ENCODE measurements around the gene OXSR1.

OXSR1 gene

DNA sequence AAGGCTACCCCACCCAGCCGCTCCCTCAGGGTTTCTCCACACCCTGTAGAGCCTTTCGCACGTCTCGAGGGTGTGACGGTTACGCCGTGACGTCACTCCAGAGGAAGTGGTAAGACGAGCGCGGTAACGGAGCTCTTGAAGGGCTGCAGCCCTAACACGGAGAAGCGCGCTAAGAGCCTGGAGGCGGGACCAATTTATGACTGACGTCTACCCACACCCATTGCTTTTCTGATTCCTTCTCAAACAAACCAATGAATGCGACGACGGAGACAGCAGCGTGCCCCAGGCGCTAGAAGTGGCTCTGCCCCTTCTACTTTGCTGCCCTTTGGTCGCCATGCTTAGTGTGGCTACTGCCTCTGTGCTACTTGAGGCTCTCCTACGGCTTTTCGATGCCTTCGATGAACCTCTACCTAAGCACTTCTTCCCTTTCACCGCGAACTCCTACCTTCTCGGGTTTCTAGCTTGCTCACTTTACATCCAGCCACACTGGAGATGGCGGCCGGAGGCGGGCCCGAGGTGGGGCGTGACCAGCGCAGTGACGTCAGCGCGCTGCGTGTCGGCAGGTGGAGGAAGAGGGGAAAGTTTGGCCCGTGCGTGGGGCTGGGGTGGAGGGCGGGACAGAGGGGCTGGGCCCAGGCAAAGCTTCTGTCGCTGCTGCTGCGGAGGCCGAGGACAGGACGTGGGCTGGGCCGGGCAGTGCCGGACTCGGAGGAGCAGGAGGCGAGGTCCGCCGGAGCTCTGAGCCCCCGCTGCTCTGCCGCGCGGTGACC lies at the start of gene OXSR1:
TSS of gene OXSR1 (plus strand) at position 586 of the 770 bp plus-strand sequence. CDS start 340 bp downstream, outside the sequence.
- peak; percentile 93 for DNase-seq (ENCODE audit: low read depth in 2 of 2)

DNA sequence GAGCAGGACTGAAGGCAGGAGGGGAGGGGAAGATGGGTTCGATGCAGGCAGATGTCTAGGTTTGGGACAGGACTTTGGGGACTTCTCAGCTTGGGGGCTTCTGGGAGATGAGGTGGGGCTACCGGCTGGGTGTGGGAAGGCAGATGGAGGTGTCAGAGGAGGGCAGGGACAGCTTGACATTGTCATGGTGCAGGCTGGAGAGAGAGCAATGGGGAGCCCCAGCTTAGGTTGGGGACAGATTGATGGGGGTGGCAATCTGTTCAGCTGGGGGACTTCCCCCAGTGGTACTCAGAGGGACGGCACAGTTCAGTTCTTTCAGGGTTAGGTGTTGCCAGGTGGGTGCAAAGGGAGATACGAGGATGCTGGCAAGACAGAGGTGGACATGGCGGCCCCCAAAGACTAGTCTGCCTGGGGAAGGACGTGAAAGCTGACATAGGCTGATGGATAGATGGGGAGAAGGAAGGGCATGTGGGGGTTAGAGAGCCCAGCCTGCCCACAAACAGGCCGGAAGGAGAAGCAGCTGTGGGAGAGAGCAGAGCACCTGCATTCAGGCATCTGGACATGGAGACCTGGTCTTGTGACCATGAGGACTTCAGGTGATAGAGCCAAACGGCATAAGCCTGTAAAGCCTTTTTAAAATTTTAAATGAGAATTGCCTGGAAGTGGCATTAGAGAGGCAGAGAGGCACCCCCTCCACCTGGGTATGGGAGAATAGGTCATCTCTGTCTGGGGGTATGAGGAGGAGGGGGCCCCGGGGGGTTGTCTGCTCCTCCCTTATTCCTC lies 49.5 kb upstream of the OXSR1 start:
- DNase-seq (ENCODE audit: low read depth in 2 of 2) = no peak

DNA sequence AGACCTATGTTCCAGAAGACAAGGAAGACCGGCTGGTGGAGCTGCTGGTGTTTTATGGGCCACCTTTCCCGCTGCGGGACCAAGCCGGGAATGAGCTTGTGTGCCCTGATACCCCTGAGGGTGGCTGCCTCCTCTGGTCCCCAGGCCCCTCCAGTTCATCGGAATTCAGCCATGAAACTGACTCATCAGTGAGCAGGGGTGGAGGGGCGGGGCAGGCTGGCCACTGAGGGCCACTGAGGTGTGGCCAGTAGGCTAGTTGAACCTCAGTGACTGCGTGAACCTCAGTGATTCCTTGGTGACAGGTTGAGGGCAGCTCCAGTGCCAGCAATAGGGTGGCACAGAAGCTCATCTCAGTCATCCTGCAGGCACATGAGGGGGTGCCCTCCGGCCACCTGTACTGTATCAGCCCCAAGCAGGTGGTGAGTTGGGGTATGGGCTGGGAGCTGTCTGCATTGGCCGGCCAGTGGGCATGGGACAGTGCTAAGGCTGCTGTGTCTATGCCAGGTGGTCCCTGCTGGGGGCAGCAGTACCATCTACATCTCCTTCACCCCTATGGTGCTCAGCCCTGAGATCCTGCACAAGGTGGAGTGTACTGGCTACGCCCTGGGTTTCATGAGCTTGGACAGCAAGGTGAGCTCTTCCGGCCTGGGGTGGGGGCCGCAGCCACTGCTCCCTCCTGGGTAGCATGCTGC lies 48.7 kb upstream of the OXSR1 start:
- no peak for DNase-seq (ENCODE audit: low read depth in 2 of 2)

DNA sequence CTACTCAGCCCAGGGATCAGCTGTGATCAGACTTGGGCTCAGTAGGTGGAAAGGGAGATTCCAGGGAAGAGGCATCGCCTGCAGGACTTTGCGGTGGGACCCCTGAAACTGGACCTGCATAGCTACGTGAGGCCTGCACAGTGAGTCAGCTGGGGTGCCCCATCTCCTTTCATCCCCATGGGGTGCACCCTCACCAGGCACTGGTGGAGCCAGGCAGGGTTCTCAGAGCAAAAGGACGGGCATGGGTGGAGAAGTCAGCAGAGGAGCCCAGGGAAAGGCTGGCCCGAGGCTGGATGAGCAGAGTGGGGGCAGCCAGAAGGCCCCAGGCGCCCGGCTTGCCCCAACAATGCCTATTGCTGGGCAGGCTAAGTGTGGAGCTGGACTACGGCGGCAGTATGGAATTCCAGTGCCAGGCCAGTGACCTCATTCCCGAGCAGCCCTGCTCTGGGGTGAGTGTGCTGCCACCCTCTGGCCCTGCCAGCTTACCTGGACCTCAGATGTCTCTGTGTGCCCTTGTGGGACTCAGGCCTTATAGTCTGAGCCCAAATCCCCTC lies 48.1 kb upstream of the OXSR1 start:
- DNase-seq (ENCODE audit: low read depth in 2 of 2) = no peak

DNA sequence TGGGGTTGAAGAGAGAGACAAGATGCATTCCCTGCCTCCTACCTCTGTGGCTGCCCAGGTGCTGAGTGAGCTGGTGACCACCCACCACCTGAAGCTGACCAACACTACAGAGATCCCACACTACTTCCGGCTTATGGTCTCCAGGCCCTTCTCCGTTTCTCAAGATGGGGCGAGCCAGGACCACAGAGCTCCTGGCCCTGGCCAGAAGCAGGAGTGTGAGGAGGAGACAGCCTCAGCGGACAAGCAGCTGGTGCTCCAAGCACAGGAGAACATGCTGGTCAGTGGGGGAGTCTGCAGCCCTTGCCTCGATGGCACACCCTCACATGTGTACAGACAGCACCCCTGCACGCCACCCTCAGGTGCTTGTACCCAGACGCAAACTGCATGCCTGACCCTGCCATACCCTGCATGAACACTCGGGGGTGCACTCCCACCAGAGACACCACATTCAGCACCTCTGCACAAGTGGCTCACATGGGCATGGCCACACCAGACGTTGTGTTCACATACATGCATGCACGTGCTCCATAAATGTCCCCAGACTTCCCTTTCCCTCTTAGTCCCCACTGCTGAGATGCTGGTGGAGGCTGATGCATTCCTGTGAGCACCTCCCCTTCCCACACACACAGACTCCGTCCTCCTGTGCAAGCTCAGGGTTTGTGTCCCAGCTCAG lies 47.5 kb upstream of the OXSR1 start:
- peak; percentile 59 to 69 for DNase-seq (ENCODE audit: low read depth in 2 of 2)

DNA sequence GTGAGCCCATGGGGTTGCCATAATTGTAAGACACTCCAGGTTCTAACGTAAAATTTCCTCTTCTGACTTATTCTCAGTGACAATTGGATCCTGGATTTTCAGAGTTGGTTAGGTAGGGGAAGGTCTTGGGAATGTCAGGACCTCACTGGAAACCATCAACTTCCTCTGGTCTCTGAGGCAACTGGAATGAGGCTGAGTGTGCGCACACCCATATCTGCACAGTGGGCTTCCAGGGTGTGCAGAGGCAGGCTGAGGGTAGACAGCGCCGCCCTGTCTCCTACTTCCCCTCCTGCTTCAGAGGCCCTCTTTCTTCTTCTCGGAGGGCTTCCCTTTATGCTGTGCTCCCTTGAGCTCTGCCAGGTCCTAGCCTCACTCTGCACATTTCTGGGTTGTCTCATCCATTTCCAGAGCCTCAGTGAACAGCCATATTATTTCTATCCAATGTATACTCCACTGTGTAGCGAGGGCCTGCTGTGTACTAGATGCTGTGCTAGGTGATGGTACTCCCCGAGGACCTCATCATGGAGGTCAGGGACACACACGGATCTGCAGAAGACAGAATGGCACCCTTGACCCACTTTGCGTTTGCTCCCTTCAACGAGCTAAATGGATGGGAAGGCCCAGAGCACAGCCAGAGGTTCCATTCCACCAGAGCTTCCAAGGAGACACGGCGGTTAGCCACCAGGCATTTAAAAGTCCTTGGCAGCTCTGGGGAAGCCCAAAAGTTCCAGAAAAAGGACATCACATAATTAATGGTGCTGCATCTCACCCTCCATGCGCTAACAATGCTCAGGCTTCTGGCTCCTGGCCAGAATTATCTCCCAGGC lies 46.7 kb upstream of the OXSR1 start:
- no peak for DNase-seq (ENCODE audit: low read depth in 2 of 2)

DNA sequence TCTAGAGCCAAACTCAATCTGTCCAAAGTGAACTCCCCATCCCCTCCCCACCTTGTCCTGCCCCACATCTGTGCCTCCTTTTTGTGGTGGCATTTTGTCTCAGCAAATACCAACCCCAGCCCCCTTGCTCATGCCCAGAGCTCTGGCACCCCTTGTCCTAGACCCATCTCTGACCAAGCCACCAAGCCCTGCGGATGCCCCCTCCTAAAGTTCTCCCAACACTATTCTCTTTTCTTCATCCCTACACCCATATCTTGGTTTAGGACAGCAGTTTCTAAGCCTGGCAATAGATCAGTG lies 46.1 kb upstream of the OXSR1 start:
- no peak for DNase-seq (ENCODE audit: low read depth in 2 of 2)

DNA sequence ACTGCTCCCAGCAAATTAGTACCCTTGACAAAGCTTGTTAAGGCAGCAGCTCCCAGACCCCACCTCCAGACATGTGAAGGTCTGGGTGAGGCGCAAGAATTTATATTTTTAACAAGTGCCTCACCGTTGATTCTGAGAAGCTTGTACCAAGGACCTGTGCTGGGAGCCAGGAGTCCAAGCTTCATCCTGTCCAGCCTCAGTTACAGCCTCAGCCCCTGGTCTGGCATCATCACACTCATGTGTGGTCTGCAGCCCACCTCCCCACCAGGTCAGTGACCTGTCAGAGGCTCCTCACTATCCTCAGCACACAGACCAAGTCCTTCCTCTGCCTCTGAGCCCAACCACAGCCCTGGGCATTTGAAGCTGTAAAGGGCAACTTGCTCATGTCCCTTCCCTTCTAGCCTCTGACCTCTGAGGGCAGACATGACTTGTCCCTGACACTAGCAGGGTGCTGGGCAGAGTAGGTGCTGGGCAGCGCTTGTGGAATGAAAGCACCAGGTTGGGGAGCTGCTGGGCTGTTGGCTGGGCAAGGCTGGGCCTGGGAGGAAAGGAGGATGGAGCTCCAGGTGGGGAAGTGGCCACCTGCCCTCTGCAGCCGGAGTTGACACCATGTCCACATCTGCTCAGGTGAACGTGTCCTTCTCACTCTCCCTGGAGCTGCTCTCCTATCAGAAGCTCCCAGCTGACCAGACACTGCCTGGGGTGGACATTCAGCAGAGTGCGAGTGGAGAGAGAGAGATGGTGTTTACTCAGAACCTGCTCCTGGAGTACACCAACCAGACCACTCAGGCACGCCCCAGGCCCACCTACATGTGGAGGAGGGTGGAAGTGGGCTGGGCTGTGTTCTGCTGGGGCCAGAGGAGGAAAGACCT lies 45.3 kb upstream of the OXSR1 start:
- DNase-seq (ENCODE audit: low read depth in 2 of 2) = no peak

DNA sequence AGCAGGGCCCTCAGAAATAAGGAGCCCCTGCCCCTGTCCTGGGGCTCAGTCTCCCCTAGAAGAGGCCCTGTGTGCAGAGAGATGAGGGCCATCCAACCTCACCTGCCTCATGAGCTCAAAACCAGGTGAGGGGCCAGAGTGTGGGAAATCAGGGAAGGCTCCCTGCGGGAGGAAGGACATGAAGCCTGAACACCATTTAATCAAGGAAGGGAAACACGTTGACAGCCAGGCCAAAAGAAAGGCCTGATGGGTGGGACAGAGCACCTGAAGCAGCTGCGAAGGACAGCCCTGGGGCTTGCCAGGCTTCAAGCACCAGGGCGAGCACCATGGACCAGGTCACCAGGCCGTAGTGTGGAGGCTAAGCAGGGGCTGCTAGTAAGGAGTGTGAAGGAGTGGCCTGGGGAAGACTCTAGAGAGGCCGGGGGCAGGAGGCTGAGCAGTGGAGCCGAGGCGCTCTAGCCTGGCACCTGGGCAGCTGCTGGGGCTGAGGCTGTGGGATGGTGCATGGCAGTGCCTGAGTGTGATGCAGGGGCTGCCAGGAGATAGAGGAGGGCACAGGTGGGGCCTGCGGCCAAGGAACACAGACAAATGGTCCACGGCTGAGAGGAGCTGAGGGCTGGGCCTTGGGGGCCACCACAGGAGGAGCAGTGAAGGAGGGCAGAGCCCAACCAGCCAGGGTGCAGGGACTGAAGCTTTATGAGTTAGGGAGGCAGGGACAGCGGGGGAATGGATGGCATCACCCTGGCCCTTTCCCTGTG lies 44.5 kb upstream of the OXSR1 start:
- DNase-seq (ENCODE audit: low read depth in 2 of 2) = no peak

DNA sequence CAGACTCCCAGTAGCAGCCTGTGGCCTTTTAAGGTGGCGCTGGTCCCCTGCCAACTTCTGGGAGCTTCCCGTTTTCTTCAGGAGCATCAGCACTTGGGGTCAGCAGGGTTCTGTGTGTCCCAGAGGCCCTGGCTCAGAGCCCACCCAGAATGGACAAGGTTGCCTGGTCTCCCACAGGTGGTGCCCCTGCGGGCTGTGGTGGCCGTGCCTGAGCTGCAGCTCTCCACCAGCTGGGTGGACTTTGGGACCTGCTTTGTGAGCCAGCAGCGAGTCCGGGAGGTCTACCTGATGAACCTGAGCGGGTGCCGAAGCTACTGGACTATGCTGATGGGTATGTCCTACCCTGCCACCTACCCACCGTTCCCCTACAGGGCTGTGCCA lies 43.9 kb upstream of the OXSR1 start:
- no peak for DNase-seq (ENCODE audit: low read depth in 2 of 2)

DNA sequence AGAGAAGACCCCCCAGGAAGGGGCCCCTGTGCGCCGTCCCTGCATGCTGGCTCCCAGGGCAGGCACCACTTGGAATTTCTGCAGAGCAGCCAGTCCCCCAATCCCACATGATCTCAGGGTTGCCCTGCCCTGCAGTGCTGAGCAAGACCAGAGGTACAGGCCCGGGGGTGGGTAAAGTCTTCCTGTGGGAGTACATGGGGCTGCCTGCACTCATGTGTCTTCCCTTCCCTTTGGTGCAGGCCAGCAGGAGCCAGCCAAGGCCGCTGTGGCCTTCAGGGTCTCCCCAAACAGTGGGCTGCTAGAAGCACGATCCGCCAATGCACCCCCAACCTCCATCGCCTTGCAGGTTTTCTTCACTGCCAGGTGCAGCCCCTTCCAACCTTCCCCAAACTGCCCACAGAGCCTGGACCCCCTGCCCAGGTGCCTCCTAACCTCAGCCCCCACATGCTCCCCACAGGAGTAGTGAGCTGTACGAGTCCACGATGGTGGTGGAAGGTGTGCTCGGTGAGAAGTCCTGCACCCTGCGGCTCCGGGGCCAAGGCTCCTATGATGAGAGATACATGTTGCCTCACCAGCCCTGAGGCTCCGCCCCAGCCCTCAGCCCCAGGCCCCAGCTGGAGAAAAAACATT lies 43.4 kb upstream of the OXSR1 start:
- DNase-seq (ENCODE audit: low read depth in 2 of 2) = no peak

DNA sequence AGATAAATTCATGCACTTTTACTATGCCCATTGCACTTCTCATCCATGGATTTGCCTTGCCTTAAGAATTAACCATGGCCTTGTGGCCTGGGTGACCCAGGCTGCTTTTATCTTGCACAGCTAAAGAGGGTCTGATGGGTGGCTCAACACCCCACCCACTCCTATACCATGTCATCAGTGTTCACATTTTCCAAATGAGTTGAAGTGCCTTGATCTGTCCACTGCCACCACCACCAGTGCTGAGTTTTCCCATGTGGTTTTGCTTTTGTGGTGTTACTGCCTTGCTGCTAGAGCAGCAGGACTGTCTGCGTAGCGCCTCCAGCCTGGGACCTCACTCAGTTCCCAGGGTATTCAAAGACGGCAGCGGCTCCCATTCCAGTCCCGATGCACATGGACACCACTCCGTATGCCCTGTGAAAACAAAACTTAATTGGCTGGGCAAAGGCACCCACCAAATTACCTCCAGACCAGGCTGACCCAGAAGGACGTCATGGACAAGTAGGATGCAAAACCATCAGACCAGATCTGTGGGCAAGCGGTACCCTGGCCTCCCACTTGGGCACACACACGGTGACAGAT lies 42.5 kb upstream of the OXSR1 start:
- no peak for DNase-seq (ENCODE audit: low read depth in 2 of 2)

DNA sequence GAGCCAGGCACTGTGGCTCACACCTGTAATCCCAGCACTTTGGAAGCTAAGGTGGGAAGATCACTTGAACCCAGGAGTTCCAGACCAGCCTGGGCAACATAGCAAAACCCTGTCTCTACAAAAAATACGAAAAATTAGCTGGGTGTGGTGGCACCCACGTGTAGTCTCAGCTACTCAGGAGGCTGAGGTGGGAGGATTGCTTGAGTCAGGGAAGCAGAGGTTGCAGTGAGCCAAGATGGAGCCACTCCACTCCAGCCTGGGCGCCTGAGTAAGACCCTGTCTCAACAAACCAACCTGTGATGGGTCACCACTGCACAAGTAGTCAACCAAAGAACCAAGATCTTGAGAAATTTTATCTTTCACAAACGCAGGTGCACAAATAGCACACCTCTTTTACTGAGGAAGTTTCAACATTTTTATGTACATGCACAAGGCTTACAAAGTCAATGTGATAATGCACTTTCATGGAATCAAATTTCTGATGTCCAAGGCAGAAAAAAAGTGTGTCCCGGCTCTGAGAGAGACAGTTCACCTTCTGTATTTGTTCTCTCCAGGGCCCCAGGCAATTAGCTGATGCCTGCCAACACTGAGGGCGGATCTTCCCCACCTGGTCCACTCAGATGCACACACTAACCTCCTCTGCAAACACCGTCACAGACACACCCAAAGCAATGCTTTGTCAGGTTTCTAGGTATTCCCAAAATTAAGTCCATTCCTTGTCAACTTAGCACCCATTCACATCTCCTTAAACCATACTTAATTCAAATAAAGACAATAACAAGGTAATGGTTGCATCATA lies 40.8 kb upstream of the OXSR1 start:
- no peak for DNase-seq (ENCODE audit: low read depth in 2 of 2)

DNA sequence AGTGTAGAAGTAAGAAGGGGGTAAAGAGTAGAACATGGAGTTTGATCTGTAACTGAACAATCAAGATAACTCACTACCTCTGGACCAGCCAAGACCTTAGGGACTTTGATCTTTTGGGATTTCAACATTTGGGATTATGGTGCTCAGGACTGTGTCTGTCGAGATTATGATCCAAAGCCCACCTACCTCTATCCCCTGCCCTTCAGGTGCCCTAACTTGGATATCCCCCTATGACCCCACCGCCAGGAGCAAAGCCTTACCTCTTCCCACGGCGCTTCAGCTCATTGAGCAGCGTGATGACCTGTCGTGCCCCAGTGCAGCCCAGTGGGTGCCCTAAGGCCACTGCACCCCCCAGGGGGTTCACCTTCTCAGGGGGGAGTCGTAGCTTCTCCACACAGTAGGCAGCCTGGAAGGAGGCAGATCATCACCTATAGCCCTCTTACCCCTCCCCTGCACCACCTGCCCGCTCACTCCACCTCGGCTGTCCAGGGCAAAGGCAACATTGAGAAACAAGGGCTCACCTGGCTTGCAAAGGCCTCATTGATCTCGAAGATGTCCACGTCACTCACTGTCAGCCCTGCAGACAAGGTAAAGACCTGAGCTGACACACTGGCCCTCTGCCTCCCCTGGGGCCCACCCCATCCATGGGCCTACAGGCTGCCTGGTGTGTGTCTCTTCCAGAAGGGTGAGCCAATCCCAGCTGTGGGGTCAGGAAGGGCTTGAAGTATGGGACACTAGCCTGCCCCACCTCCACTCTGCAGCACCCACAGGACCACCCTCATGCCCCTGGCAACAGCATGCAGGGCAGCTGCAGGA lies 39.8 kb upstream of the OXSR1 start:
- no peak for DNase-seq (ENCODE audit: low read depth in 2 of 2)

DNA sequence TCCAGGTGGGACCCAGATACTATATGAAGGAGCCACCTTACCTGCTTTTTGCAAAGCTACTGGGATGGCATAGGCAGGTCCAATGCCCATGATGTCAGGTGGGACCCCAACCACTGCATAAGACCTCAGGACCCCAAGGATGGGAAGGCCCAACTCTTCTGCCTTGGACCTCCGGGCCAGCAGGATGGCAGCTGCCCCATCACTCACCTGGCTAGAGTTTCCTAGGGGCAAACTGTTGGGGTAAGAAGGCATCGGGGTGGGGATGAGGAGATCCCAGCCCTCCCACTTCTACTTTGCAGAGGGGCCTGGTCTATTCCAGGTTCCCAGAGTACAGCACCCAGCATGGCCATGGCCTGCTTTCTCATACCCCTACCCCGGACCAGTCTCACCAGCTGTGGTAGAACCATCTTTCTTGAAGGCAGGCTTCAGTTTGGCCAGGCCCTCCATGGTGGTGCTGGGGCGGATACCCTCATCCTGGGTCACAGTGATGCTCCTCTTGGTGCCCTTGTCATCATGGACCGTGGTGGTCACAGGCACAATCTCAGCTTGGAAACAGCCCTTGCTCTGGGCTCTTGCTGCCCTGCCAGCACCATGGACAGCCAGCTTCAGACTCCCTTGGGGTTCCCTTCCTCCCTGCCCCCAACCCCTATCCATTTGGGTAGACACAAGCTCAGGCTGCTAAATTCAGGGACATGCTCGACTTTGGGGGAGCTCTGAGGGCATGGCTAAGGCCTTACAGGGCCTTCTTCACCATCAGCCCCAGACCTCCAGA lies 39.0 kb upstream of the OXSR1 start:
- no peak for DNase-seq (ENCODE audit: low read depth in 2 of 2)
